G401 (cell line): ENCODE data around the gene ORM1. TPM values are rescaled to one million over a fixed set of nuclear protein-coding genes. Genes with fewer than 3 reads are reported as not detected.
"Not testable (repeated sequence)": the region's sequence is repeated elsewhere in the genome, so short reads cannot be mapped to it uniquely, and the experiment has no call there.

Experiments used
- DNase-seq: peaks from one replicate; pipeline ENCODE4 v3.0.0-alpha.2; 2015; ENCODE audit warnings: low spot score
- in situ Hi-C: cut with HindIII; loops from 2 replicates; pipeline ENCODE4 v1.10.0; 2016; ENCODE audit warnings: low sequenced_read_pairs, mixed read lengths
- total RNA-seq: library from RNA; depleted of rRNA; stranded (reverse); fragments of >200 nt; shearing (Covaris generic); gene quantifications from 2 replicates; pipeline ENCODE4 v1.2.3, GENCODE V29; 2014; rRNA removed

The ORM1 gene
- not detected in 2 replicates for total RNA-seq

DNA sequence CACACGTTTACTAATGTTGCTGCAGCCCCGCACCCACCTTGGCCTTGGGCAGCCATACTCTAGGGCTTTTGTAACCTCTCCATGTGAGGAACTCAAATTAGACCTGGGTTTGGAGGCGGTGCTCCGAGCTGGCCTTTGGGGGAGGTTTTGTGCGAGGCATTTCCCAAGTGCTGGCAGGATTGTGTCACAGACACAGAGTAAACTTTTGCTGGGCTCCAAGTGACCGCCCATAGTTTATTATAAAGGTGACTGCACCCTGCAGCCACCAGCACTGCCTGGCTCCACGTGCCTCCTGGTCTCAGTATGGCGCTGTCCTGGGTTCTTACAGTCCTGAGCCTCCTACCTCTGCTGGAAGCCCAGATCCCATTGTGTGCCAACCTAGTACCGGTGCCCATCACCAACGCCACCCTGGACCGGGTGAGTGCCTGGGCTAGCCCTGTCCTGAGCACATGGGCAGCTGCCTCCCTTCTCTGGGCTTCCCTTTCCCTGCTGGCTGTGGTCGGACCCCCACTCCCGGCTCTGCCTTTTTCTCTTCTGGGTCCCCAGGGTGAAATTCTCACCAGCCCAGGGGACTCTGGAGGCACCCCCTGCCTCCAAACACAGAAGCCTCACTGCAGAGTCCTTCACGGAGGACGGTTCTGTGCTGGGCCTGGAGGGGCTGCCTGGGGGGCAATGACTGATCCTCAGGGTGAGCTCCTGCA is at the start of gene ORM1:
Gene ORM1, plus strand, starts transcription at position 268 of the 701 bp plus-strand sequence. Its CDS starts 36 bp downstream, at position 304.
- DNase-seq, in situ Hi-C loops: not testable (repeated sequence)

DNA sequence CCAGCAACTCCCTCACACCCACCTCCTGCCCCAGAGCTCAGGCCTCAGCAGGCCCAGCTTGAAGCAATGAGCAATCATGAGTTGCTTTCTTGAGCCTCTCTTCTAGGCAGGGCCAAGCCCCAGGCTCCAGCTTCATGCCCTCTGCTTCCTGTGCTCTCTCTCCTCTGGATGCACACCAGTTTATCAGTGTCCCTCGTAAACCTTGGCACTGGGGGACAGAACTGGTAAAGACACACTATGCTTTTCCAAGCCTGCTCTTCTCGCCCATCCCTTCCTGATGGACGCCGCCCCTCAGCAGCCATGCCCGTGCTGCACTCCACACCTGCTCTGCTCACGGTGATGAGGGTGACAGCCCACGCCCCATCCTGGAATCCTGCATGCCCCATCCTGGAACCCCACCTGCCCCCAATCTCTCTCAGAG is 49.4 kb upstream of the ORM1 start:
- DNase-seq: no peak
- in situ Hi-C loops: no loop called here

DNA sequence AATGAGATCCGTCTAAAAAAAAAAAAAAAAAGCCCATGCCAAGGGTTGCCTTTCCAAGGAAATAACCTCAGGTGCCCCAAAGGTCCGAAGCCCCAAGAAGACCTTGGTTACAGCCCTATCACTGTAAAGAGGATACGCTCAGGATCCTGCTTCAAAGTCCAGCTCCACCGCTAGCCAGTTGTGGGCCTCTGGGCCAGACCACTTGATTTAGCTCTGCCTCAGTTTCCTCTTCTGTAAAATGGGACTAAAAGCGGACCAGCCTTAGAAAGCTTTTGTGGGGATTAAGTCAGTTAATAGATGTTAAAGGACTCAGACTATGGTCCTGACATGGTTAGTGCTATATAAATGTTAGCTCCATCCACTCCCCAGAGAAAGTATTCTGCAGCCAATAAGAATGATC is 48.7 kb upstream of the ORM1 start:
- no peak for DNase-seq
- in situ Hi-C loops: no loop called here

DNA sequence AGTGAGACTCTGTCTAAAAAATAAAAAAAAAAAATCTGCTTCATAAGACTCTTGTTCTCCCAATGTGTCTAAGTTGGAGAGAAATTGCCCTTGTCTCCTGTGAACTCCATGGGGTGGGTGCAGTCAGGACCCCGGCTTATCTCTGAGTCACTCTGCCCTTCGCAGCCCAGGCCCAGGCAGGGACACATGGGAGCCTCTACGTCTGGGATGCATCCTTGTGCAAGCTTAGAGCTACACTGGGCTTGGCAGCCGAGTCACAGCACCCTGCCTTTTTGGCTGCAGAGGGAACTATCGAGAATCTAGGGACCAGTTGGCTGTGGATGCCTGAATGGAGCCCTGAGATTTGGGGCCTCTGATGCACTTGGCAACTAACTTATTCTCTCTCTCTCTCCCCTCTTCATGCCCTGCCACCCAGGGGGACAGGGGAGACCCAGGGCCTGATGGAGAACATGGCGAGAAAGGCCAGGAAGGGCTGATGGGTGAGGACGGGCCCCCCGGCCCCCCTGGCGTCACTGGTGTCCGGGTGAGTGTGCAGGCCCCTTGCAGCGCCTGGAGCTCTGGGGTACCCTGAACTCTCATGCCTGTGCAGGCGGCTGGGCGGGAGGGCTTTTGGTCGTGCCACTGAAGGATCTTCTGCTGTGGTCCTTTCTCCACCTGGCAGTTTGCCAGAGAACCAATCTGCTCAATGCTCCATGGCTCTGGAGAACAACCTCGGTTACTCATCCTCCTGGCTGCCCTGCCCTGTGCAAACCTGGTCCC is 47.5 kb upstream of the ORM1 start:
- DNase-seq: peak; percentile 81
- in situ Hi-C loops: no loop called here

DNA sequence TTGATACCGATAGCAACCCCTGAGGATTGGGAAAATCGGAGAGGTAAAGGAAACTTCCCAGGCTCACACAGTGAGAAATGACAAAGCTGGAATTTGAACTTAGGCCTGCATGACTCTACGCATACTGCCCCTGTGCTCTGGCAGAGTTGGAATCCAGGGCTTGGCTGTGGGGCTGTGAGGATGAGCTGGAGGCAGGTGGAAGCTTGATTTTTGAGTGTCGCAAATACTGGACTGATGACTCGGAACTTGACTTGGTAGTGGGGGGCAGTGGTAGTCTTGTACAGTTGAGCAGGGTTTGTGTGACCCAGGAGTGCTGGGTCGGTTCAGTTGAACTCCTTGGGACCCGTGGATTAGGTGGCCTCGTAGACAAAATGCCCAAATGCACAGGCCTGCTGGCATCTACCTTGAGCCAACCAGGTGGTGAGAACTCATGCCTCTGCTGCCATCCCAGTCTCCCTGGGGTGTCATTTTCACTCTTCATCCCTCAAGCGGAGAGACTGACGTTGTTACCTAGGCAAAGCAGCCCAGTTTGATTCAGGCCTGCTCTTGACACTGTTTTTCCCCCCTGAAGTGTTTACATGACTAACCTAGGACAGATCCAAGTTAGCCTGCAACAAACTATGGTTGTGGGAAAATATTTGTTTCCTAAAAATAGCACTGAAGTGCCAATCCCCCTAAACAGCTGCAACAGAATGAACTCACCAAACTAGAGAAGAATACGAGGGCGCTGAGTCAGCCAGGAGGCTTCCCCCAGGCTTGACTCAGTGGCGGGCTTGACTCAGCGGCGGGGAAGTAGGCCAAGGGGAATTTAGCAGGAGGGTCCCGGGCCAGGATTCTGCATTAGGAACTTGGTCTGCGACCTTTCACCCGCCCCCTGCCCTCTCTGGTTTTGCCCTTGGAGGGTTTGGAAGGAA is 45.7 kb upstream of the ORM1 start:
- DNase-seq: no peak
- in situ Hi-C loops: no loop called here

DNA sequence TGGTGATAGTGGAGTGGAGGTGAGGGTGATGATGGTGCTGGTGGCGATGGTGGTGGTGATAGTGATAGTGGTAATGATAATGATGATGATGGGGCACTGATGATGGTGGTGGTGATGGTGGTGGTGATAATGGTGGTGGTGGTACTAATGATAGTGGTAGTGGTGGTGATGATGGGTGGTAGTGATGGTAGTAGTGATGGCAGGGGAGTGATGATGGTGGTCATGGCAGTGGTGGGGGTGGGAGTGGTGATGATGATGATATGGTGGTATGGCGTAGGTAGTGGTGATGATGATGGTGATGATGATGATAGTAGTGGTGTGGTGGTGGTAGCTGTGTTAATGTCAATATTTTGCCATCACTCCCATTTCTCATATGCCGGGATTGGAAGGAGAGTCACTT is 44.5 kb upstream of the ORM1 start:
- in situ Hi-C loops: no loop called here
- DNase-seq: no peak

DNA sequence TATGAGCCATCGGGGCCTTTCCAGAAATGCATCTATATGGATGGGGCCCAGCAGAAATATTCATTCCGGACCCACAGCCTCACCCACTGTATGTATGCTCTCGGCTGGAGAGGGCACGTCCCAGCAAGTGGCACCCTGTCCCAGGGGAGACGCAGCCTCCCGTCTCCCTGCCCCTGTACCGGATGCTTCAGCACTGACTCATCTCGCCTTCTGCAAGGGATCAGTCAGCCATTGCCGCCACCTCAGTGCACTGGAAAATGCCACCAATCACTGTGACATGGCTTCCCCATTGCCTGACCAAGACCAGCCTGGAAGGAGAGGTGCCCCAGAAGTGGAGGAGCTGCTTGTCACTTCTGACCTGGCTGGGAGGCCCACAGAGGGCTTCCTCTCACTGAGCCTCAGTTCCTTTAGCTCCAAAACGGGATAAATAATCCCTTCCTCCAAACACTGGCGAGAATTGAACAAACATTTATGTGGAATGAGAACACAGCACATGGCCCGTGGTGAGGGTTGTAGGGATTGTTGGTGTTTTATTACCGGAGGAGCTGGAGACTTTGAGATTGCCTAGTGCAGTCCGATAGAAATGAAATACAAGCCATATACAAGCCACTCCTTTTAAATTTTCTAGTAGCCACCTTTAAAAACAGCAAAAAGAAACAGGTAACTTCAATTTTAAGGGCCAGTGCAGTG is 43.9 kb upstream of the ORM1 start:
- in situ Hi-C loops: no loop called here
- no peak for DNase-seq

DNA sequence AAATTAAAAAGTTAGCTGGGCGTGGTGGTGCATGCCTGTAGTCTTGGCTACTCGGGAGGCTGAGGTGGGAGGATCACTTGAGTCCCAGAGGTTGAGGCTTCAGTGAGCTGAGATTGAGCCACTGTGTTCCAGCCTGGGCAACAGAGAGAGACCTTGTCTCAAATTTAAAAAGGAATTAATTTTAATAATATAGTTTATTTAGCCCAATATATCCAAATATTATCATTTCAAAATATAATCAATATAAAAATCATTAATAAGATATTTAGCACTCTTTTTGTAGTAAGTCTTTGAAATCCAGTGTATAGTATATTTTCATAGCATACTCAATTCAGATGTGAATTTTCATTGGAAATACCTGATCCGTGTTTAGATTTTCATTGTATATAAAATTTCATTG is 43.2 kb upstream of the ORM1 start:
- in situ Hi-C loops: no loop called here
- DNase-seq: no peak

DNA sequence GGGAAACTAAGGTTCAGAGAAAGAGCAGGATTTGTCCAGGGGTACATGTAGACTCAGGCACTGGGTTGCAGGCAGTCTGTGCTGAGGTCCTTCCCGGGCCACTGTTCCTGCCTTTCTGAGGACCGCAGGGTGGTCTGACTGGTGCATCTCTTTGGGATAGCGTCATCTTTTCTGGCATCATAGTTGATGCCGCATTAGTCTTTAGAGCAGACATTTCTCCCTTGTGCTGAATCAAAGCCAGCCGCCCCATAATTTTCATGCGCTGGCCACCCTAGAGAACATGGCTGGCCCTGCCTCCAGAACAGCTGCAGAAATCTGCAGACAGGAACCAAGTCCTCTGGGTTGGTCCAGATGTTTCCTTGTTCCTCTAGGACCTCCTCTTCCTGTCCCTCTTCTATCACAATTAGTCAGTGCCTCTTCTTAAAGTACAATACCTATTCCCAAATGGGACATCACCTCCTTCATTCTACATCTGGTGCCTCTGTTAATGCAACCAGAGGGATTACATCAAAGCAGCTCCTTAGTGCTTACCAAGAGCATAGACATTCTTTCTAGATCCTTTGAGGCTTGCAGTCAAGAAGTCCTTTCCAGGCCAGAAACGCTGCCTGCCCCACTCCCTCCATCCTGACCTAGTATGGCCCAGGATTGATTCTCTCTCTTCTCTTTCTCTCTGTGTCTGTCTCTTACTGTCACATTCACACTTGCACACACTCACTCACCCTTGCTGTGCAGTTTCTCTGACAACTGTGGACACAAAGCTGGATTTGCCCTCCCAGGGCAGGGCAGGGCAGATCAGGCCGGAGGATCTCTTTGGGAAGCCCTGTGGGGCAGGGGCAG is 42.0 kb upstream of the ORM1 start:
- DNase-seq: no peak
- in situ Hi-C loops: no loop called here

DNA sequence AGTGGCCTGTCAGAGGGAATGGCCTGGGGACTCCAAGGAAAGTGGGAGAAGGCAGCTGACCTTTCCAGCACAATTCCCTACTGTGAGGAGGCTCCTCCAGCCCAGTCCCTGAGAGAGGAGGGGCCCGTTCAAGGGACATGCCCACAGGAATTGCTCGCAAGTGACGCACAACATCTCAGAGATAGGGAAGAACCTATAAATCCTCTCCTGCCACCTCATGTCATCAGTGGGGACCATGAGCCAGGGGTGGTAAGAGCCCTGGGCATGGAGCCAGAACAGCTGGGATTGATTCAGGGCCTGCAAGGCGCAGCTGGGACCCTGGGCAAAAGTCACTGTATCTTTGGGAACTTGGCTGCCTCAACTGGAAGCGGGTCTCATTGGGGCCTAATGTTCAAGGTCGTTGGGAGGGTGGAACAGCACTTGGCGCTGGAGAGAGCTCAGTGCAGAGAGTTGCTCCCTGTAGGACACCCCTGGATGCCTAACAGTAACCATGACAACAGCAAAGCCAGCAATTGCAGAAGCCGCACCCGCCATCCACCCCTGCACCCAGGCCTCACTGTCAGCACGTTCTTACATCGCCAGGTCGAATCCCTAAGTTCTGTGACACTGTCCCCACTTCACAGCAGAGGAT is 41.3 kb upstream of the ORM1 start:
- no peak for DNase-seq
- in situ Hi-C loops: no loop called here

DNA sequence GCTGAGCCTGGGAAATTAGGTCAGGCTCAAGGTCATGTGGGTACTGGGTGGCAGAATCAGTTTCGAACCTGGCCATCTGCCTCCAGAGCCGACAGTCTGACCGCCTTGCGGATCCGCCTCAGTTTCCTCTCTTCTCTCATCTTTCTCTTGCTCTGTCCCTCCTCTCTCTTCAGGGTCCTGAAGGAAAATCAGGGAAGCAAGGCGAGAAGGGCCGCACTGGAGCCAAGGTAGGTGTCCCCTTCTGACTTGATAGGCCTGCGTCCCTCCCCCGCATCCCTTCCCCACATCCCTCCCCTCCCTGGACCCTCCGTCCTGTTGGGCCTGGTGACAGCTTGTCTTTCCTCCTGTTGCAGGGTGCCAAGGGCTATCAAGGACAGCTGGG is 40.8 kb upstream of the ORM1 start:
- in situ Hi-C loops: no loop called here
- no peak for DNase-seq

DNA sequence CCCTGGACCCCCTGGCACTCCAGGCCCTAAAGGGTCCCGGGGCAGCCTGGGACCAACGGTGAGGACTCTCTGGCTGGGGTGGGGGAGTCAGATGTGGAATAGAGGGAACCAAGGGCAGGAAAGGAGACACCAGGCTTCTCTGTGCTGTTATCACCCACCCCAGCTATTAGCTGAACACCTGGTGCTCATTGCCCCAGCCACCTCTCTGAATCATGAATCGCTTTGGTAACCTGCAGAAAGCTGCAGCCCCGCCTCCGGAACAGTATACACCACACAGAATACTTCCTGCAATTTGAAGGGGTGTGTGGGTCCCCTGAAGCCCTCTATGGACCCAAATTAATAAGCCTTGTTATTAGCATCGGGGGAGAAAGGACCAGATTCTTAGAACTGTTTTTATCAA is 40.4 kb upstream of the ORM1 start:
- in situ Hi-C loops: no loop called here
- no peak for DNase-seq

DNA sequence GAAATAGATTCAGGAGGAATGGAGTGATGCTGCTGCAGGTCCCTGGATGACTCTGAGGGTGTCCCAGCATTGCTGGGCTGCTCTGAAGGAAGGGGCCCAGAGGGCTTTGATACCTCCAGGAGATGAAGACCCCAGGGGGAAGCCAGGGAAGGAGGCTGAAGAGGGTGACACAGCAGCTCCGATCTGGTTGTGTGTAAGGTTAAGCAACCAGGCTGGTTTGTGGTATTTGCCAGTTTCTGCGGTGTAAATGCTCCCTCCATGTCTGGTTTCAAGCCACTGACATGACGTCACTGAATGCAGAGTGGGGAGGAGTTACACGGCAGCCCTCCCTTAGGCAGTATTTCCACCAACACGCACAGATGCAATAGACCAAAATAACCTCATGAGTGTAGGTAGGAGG is 40.0 kb upstream of the ORM1 start:
- DNase-seq: no peak
- in situ Hi-C loops: no loop called here

DNA sequence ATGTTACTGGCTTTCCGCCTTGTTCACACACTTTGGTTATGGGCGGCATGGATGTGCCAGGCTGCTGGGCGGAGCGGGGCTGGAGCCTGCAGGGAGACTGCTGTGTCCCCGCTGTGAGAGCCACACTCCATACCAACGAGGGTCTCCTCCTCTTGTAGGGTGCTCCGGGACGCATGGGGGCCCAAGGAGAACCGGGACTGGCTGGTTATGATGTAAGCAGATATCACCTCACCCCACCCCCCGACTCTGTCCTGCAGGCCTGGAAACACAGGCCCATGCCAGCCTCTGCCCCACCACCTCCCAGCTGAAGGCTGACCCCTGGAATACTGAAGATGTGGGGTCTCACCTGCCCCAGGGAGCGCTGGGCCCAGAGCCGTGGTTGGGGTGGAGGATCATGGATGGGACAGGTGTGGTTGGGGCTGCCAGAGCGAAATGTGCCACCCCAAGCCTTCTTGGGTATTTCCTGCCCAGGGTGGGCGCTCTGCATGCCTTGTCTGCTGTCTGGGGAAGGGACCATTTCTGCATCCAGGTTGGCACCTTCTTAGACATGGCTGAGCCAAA is 39.3 kb upstream of the ORM1 start:
- DNase-seq: no peak
- in situ Hi-C loops: no loop called here

DNA sequence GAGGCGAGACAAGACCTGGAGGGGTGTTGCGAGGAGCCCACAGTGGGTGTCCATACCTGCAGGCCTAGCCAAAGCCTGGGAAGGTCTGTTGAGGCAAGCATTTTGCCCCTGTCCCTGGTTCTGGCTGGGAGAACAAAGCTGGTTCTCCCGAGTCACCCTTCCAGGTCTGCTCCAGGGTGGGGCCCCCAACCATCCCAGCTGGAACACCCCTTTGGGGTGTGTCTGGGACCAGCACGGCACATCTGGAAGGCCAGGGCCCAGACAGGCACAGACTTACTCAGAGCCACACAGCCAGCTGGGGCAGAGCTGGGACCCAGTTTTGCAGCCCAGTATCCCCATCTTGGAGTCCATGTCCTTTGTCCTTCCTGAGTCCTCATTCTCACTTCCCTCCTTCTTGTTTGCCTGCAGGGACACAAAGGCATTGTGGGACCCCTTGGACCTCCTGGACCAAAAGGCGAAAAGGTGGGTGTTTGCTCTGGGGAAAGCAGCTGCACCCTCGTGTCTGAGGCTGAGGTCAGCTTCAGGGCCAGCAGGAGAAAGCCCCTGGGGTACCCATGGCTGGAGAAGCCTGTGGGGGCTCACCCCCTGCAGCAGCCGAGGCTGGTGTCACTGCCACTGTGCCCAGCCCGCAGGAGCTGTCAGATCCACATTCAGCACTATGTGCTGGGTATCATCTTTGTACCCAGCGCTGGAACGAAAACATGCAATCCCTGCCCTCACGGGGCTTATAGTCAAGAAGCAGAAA is 38.4 kb upstream of the ORM1 start:
- in situ Hi-C loops: no loop called here
- no peak for DNase-seq

DNA sequence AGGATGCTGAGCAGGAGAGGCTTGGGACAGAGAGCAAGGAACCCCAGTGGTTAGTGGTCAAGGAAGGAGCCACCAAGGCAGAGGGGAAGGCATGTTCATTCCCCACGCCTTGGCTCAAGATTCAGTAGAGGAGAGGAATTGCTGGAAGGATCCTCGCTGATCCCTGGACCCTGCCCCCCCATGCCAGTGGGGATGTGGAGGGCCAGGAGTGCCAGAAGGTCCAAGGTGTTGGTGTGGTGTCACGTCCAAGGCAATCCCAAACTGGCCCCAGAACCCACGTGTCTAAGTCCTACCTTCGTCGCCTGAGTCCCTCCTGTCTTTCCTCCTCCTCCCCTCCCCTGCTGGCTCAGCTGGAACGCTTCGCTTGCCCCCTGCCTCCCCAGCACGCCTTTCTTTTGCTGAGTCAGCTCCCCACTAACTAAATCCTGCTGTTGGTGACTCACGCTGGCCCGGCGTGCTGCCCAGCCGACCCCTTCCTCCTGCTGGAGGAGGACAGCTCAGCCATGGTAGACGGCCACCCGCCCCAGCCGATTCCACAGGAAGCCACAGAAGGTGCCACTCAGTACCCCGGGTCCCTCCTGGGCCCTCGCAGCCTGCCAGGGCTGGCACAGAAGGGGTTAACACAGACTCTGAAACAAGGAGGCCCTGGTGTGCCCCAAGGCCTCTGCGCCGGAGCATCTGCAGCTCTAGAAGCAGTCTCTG is 37.6 kb upstream of the ORM1 start:
- DNase-seq: no peak
- in situ Hi-C loops: no loop called here
